ENCODE results near the gene NRG3. TPM values are rescaled to one million over a fixed set of nuclear protein-coding genes. Genes with fewer than 3 reads are reported as not detected.
A peak's percentile ranks its signal among the peaks of the same experiment; 100 is the strongest.

The NRG3 gene
- total RNA-seq, 4 donors from 2014 or later: 0.20 to 1.1 (median 0.84) TPM; not detected in 1

DNA sequence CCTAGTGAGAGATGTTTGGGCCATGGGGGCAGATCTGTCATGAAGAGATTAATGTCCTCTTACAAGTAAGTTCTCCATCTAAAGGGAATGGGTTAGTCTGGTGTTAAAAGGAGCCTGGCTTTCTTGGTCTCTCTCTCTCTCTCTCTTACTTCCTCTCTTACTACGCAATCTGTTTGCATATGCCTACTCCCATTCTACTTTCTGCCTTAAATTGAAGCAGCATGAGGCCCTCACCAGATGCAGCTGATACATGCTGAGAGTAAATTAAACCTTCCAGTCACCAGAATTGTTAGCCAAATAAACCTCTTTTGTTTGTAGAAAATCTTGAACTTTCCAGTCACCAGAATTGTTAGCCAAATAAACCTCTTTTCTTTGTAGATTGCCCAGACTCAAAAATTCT lies 884.1 kb downstream of the NRG3 start:
- 89 to 92% methylated on average over 1 of the region's 1 CpG for WGBS, 2 donors
- Histone ChIP-seq H3K4me1 (no peaks in the 10 kb centered on the region), H3K4me3 (no peak overlapping the region), H3K36me3 (no peaks in the 10 kb centered on the region), H3K9me3 (no peaks in the 10 kb centered on the region), H3K27me3 (no peaks in the 10 kb centered on the region), H3K27ac (no peak overlapping the region)
- no peak for DNase-seq (ENCODE audit: low spot score in 2 of 2)
- TF ChIP-seq, protein P1, sequence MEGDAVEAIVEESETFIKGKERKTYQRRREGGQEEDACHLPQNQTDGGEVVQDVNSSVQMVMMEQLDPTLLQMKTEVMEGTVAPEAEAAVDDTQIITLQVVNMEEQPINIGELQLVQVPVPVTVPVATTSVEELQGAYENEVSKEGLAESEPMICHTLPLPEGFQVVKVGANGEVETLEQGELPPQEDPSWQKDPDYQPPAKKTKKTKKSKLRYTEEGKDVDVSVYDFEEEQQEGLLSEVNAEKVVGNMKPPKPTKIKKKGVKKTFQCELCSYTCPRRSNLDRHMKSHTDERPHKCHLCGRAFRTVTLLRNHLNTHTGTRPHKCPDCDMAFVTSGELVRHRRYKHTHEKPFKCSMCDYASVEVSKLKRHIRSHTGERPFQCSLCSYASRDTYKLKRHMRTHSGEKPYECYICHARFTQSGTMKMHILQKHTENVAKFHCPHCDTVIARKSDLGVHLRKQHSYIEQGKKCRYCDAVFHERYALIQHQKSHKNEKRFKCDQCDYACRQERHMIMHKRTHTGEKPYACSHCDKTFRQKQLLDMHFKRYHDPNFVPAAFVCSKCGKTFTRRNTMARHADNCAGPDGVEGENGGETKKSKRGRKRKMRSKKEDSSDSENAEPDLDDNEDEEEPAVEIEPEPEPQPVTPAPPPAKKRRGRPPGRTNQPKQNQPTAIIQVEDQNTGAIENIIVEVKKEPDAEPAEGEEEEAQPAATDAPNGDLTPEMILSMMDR (IDR thresholded peaks at IDR 0.05): no peak
- TF ChIP-seq POLR2A (IDR thresholded peaks at IDR 0.05) (no peak), EP300 (IDR thresholded peaks at IDR 0.05) (no peak)

DNA sequence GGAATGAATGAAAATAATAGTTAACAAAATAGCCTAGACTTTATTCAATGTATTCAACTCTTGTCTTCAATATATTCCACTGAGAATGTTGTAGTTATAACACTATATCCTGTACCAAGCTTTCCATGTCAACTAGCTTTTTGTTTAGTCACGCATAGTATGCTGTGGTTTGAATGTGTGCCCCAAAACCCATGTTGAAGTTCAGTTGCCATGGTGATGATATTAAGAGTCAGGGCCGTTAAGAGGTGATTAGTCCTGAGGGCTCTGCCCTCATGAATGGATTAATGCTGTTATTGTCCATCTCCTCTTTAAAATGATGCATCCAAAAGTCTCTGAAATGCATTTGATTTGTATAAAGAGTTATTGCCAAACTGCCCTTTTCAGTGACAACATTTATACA lies 887.6 kb downstream of the NRG3 start:
- DNase-seq (ENCODE audit: low spot score in 2 of 2): no peak
- Histone ChIP-seq H3K36me3 (no peaks in the 10 kb centered on the region), H3K27ac (no peak overlapping the region), H3K9me3 (no peaks in the 10 kb centered on the region), H3K27me3 (no peaks in the 10 kb centered on the region), H3K4me3 (no peak overlapping the region), H3K4me1 (no peaks in the 10 kb centered on the region)
- TF ChIP-seq POLR2A (IDR thresholded peaks at IDR 0.05): no peak
- TF ChIP-seq, protein P1 (IDR thresholded peaks at IDR 0.05): no peak
- no peak for TF ChIP-seq EP300 (IDR thresholded peaks at IDR 0.05)
- WGBS, 2 donors: 46 to 73% methylated on average over 2 of the region's 2 CpGs

DNA sequence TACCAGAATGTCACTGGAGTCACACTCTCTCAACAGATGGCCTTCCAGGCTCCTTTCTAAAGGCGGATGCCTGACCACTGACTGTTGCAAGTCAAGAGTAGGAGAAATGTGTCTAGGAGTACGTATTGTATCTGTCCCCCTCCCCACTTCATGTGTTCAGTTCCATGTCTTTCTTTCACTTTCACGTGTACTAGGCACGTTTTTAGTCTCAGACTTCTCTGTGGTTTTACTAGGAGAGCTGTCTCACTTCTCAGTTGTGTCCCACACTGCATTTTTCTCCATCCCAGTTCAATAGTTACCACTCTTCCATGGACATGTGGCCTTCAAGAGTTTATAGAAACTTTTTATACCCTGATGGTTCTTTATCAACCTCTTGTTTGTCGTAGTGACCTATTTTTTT lies 893.0 kb downstream of the NRG3 start:
- H3K36me3 ChIP-seq: no peaks in the 10 kb centered on the region
- no peak for DNase-seq (ENCODE audit: low spot score in 2 of 2)
- 89 to 91% methylated on average over 5 of the region's 5 CpGs for WGBS, 2 donors
- no peaks in the 10 kb centered on the region for H3K4me1 ChIP-seq
- no peak overlapping the region for H3K27ac ChIP-seq
- no peaks in the 10 kb centered on the region for H3K9me3 ChIP-seq
- TF ChIP-seq, protein P1 (IDR thresholded peaks at IDR 0.05): no peak
- TF ChIP-seq EP300 (IDR thresholded peaks at IDR 0.05): no peak
- no peak for TF ChIP-seq POLR2A (IDR thresholded peaks at IDR 0.05)
- no peak overlapping the region for H3K4me3 ChIP-seq
- H3K27me3 ChIP-seq: no peaks in the 10 kb centered on the region

DNA sequence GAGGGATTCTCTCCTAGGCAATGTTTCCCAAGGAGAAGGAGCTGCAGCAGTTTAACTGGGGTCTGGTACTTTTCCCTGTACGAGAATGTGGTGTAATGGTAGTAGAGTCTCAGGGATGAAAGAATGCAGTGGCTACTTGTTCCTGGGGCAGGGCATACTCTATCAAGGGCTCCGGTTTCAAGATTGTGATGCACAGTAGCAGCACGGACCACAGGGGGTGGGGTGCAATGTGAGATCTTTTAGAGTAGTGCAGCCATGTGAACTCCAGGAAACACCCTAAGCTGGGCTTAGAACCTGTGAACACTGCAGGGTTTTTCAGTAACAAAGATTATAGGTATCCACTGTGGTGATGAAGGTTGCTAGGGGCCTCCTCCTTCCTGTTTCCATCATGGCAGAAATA lies 903.9 kb downstream of the NRG3 start:
- Histone ChIP-seq H3K4me1 (no peaks in the 10 kb centered on the region), H3K27me3 (no peaks in the 10 kb centered on the region), H3K36me3 (no peaks in the 10 kb centered on the region), H3K4me3 (no peak overlapping the region), H3K27ac (no peak overlapping the region), H3K9me3 (peaks cover 0 to 16% (median 0%) of the 10 kb centered on the region in 4 donors)
- WGBS, 2 donors: 85 to 90% methylated on average over 3 of the region's 3 CpGs
- no peak for DNase-seq (ENCODE audit: low spot score in 2 of 2)
- TF ChIP-seq, protein P1 (IDR thresholded peaks at IDR 0.05): no peak
- TF ChIP-seq POLR2A (IDR thresholded peaks at IDR 0.05) (no peak), EP300 (IDR thresholded peaks at IDR 0.05) (no peak)

DNA sequence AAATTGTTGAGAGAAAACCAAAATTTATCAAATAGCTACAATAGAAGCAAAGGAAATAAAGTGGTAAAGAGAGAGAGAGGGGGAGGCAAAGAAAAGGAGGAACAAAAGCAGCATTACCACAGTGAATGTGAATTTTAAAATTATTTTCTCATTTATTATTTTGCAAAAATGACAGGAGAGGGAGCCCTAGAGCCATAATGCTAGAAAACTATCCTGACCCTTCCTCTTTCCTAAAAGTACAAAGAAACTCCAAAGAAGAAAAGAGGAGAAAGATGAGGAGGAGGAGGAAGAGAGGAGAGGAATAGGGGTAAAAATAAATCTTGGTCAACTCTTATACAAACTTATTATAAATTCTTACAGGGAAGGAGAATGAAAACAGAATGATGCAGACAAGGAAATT lies 921.5 kb downstream of the NRG3 start:
- H3K27me3 ChIP-seq: no peaks in the 10 kb centered on the region
- no peaks in the 10 kb centered on the region for H3K9me3 ChIP-seq
- no peak overlapping the region for H3K27ac ChIP-seq
- H3K4me1 ChIP-seq: no peaks in the 10 kb centered on the region
- TF ChIP-seq, protein P1 (IDR thresholded peaks at IDR 0.05): peak; percentile 19 to 49 (median 26)
- TF ChIP-seq EP300 (IDR thresholded peaks at IDR 0.05) (no peak), POLR2A (IDR thresholded peaks at IDR 0.05) (no peak)
- H3K4me3 ChIP-seq: no peak overlapping the region
- no peak for DNase-seq (ENCODE audit: low spot score in 2 of 2)
- no peaks in the 10 kb centered on the region for H3K36me3 ChIP-seq

Measured in tibial nerve (tissue), 4 donors.